ENCODE measurements around the gene PI4K2A.

PI4K2A gene

DNA sequence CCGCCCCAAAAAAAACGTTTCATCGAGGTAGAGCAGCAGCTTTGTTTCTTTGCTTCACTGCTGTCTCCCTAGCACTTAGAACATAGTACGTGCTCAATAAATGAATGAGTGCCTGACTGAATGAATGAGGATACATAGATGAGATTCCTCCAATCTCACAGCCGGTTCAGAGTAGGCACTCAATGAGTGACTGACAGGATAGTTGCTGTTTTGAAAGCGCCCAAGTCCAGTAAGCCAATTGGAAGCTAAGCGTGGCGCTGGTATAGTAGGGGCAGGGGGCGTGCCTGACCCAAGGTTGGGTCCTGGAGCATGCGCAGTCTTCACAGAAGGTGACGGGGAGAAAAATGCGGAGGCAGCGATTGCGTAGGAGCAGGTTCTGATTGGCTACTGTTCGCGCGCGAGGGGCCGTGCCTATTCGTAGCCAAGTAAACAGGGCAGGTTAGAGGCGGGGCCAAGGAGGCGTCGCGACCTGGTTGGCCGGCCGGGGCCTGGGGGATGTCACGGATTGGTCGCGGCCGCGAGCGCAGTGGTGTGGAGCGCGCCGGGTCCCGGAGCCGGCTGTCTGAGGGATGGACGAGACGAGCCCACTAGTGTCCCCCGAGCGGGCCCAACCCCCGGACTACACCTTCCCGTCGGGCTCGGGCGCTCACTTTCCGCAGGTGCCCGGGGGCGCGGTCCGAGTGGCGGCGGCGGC is at the start of gene PI4K2A:
Gene PI4K2A (plus strand): TSS at position 498 of the 694 bp plus-strand sequence. CDS start 72 bp downstream, at position 570.
- DNase-seq = peak; percentile 99

- DNase-seq = no peak
Measured at GRCh38 chr10:97590748-97591495, 49.5 kb upstream of the PI4K2A start.

- no peak for DNase-seq
Measured at GRCh38 chr10:97593421-97593820, 47.0 kb upstream of the PI4K2A start.

DNA sequence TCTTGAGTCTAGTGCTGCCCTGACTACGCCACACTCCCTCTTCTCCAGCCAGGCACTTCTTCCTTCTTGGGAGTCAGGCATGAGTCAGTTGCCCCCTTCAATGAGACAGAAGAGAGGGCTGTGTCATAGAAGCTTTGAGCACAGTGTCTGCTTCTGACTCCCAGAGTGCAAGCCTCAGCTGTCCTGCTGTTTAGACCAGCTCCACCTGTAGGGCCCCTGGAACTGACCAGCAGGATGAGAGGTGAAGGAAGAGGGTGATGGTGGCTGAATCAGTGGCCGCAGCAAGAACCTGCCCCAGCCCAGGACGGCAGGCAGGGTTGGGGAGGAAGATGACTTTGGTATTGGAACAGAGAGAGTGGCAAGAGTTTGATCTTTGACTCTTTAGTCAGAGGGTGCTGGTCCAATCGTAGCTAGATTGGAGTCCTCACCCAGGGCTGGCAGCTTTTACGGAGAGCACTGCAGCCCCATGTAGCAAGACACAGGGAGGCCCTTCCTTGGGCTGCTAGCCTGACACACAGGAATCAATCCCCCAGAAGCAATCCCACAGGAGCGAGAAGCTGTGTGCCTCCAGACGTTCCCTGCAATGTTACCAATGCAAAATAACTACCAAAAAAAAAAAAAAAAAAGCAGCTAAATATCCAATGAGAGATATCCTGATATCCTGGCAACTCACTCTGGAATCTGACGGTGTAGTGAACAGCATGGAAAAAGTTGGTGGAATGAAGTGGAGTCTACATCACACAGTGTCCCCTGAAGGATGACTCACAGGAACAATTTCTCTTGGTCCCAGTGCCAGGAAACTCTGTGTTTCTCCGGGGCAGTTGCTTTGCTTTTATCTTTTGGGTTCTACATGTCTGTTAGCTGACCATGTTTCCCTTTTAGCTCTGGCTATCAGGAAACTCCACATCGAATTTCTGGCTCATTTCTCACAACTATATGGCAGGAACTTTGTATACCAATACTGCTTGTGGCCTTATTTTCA is 44.1 kb upstream of the PI4K2A start:
- DNase-seq = no peak

- no peak for DNase-seq
Measured at GRCh38 chr10:97597778-97598177, 42.7 kb upstream of the PI4K2A start.

DNA sequence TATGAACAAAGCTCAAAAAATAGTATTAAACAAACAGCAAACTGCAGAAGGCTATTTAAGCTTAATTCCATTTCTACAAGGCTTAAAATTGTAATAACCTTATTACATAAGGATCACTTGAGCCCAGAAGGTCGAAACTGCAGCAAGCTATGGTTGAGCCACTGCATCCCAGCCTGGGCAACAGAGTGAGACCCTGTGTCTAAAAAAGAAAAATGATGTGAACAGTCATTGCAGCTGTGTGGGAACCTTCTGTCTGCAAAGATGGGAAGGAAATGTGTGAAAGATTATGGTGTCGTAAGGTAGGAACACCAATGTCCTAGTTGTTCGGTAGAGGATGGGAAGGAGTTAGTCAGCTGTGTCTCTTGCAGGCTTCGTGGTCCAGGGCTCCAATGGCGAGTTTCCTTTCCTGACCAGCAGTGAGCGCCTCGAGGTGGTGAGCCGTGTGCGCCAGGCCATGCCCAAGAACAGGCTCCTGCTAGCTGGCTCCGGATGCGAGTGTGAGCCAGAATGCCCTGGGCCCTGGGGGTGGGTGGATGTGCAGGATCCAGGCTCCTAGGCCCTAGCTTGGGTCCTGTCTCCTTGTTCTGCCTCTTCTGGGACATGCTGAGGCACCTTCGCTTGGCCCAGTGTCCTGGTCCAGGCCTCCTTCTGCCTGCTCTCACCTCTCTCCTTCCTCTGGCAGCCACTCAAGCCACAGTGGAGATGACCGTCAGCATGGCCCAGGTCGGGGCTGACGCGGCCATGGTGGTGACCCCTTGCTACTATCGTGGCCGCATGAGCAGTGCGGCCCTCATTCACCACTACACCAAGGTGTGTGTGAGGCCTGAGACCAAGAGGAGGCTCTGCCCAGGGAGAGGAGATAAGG is 41.8 kb upstream of the PI4K2A start:
- DNase-seq = no peak

DNA sequence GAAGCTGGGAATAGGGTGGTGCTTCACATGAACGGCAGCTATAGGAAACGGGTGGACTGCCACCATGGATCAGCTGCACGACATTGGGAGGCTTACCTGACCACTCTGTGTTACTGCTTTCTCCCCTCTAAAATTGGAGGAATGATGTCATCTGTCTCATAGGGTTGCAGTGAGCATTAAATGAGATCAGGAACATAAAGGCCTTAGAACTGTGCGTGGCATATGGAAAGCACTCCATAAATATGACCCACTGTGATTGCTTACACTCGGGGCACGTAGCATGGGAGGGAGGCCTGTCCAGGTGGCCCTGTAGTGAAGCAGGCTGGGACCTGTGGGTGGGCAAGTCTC is 41.2 kb upstream of the PI4K2A start:
- DNase-seq = no peak

- DNase-seq = no peak
Measured at GRCh38 chr10:97600616-97601015, 39.9 kb upstream of the PI4K2A start.

- no peak for DNase-seq
Measured at GRCh38 chr10:97601268-97602215, 38.9 kb upstream of the PI4K2A start.

DNA sequence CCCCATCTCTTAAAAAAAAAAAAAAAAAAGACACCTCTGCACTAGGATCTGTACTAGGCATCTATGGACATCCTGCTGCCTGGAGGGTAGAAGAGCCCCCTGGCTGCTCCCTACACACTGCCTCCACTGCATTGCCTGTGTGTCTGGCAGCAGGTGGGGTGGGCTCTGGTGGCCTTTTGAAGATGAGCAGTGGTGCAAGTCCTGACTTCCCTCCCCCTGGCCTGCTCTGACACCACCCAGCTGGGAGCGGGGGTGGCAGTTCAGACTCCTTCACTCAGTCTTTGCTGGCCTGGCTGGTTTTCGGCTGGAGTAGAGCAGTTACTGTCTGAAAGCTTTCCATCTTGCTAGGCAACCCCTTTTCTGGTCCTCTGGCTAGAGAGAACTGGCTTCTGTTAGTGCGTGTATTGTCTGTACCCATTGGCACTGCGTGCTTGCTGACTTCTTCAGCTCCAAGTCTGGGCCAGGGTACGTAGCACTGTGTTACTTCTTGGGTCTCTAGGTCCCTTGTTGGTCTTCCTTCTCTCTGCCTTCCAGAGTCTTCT is 33.3 kb upstream of the PI4K2A start:
- no peak for DNase-seq

DNA sequence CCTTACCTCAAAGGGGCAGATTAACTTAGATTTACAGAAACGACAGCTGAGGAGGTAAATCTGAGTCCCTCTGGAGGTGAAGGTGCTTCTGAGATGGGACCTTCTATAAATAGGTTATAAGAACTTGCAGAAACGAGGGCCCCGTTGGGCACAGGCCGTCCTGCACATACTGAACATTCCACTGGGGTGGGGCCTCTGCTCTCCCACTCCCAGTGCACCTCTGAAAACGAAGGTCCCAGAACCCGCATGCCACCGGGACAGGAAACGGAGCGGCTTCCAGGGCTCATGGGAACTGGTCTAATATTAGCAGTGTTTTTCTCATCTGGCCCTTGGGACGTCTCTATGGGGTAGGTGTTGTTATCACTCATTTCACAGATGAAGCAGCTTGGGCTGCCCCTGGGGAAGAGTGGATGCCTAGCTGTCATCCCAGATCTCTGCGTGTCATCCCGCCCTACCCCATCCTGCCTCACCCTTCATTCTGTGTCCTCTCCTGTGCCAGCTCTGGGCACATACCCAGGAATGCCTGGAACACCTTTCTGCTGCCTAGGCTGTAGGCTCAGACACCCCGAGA is 31.4 kb upstream of the PI4K2A start:
- DNase-seq = no peak

GRCh38 chr10:97611473-97611872 is 29.0 kb upstream of the PI4K2A start:
- no peak for DNase-seq

- no peak for DNase-seq
Measured at GRCh38 chr10:97612386-97612785, 28.1 kb upstream of the PI4K2A start.

- DNase-seq = no peak
Measured at GRCh38 chr10:97618285-97618684, 22.2 kb upstream of the PI4K2A start.

DNA sequence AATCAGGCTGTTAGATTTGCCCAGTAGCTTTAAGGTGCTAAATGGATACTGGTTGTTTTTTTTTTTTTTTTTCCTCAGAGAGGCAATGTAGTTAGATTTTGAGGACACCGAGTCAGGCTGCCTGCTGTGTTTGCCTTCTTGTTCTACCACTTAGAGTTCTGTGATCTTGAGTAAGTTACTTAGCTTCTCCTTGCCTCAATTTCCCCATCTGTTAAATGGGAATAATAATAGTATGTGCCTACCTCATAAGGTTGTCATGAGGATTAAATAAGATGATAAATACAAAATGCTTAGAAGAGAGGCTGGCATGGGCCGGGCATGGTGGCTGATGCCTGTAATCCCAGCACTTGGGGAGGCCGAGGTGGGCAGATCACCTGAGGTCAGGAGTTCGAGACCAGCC is 21.7 kb upstream of the PI4K2A start:
- no peak for DNase-seq

DNA sequence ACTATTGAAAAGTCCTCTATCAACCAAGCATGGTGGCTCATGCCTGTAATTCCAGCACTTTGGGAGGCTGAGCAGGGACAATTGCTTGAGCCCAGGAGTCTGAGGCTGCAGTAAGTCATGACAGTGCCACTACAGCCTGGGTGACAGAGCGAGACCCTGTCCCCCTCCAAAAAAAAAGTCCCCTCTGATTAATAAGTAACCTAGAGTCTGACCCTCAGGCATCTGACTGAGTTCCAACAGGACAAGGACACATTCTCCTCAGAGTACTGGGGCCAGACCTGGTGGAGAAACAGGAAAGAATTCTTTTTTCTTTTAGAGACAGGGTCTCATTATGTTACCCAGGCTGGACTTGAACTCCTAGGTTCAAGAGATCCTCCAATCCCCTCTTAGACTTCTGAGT is 17.2 kb upstream of the PI4K2A start:
- DNase-seq = no peak

DNA sequence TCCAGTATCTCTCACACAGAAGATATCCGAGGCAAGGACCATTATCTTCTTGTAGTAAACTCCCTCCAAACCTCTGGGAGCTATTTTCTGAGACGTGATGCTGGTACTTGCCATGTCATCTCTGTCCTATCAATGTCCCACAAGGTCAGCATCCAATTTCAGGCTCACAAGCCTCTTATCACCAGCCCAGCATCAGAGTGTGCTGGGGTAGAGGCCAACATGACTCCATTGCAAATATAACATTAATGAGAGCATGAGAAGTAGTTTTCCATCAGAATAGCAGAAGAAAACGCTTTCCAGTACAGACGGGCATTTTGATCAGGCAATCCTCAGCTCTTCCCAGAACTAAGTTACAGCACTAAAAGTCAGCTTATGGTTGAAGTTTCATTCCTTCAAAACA is 12.7 kb upstream of the PI4K2A start:
- DNase-seq = no peak

DNA sequence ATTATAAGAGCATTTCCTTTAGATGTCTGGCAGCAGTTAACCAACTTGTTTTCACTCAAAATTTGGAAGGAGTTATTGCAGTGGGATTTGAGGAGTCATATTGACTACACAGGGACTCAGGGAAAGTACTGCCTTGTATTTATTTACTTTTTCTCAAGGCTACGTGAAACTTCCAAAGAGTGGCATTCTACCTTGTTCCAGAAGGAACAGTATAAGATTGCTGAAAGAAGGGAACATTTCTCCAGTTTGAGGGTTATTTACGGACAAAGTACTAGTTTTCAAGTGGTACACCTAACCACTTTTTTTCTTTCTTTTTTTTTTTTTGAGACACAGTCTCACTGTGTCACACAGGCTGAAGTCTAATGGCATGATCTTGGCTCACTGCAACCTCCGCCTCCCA is 12.2 kb upstream of the PI4K2A start:
- DNase-seq = no peak

DNA sequence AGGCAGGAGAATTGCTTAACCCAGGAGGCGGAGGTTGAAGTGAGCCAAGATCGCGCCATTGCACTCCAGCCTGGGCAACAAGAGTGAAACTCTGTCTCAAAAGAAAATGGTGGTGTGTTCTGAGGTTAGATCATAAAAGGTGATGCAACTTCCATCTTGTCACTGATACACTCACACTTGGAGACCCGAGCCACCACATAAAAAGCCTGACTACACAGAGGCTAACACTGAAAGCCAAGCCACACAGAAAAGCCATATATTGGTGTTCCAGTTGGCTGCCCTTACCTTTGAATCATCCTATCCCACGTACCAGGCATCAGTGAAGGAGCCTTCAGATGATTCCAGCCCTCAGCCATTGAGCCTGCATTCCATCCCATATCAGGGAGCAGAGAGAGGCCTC is 11.2 kb upstream of the PI4K2A start:
- no peak for DNase-seq

GRCh38 chr10:97631098-97631497 is 9.4 kb upstream of the PI4K2A start:
- DNase-seq = no peak
